Gastroesophageal sphincter (tissue), 4 donors: ENCODE measurements around the gene THNSL1. TPM values are rescaled to one million over a fixed set of nuclear protein-coding genes. Genes with fewer than 3 reads are reported as not detected.
A peak's percentile ranks its signal among the peaks of the same experiment; 100 is the strongest.

ENCODE experiments used
- ATAC-seq: fragments of 150-250 bp; one replicate; pipeline ENCODE4 v1.9.1; 2016; ENCODE audit warnings: mild to moderate bottlenecking, moderate library complexity
- H3K27ac ChIP-seq, 4 donors: fragments of 200-600 bp; sonication (generic) in 3 of 4; 1 replicate in 3 of 4; 2 replicates in 1 of 4; pipeline ENCODE4 v1.5.1; 2016 to 2019
- H3K27me3 ChIP-seq: fragments of 200-600 bp; sonication (generic); one replicate; pipeline ENCODE4 v1.5.1; 2019
- H3K36me3 ChIP-seq, 2 donors: fragments of 200-600 bp; sonication (generic); one replicate each; pipeline ENCODE4 v1.5.1; 2019; ENCODE audit warnings: control low read depth in 1 of 2
- H3K4me1 ChIP-seq, 3 donors: fragments of 200-600 bp; sonication (generic); 1 replicate in 2 of 3; 2 replicates in 1 of 3; pipeline ENCODE4 v1.5.1; 2016 to 2019; ENCODE audit warnings: control low read depth in 2 of 3
- H3K4me3 ChIP-seq, 2 donors: fragments of 200-600 bp; sonication (generic); one replicate each; pipeline ENCODE4 v1.5.1; 2019; ENCODE audit warnings: mild to moderate bottlenecking in 1 of 2, moderate library complexity in 1 of 2
- H3K9me3 ChIP-seq, 3 donors: fragments of 200-600 bp; sonication (generic); one replicate each; pipeline ENCODE4 v1.5.1; 2017 to 2019; ENCODE audit warnings: control low read depth in 2 of 3
- EP300 ChIP-seq: sonication (generic); formaldehyde crosslinking; IDR thresholded peaks from one replicate; pipeline ENCODE4 v1.6.1; 2017; ENCODE audit warnings: antibody characterized with exemption, mild to moderate bottlenecking
- POLR2A ChIP-seq, 2 donors: fragments of 450-650 bp; IDR thresholded peaks; one replicate each; pipeline ENCODE4 v1.6.1; 2017; ENCODE audit warnings: antibody characterized with exemption in 2 of 2, mild to moderate bottlenecking in 2 of 2, moderate library complexity in 1 of 2
- POLR2AphosphoS5 ChIP-seq: sonication (generic); formaldehyde crosslinking; IDR thresholded peaks from one replicate; pipeline ENCODE4 v1.6.1; 2017; ENCODE audit warnings: antibody characterized with exemption
- WGBS, 2 donors: methylation state at CpG; one replicate each; pipeline ENCODE4 v1.1.5; 2018; ENCODE audit warnings: low coverage in 1 of 2; 5-methylcytosine and 5-hydroxymethylcytosine counted together
- total RNA-seq, 4 donors: library from RNA; depleted of rRNA; stranded (reverse); fragments of >200 nt; gene quantifications; one replicate each; pipeline ENCODE4 v1.1.0, GENCODE V29; 2016
- TF ChIP-seq, protein P1 (sequence below), 4 experiments: fragments of 200-600 bp in 2 of 4; fragments of 450-650 bp in 2 of 4; sonication (generic) in 1 of 4; IDR thresholded peaks; one replicate each; pipeline ENCODE4 v1.5.1; 2017 to 2019; ENCODE audit warnings: antibody characterized with exemption in 4 of 4, mild to moderate bottlenecking in 2 of 4, moderate library complexity in 2 of 4

The THNSL1 gene
- total RNA-seq, 4 donors from 2014 or later = 0.73 to 2.2 (median 1.3) TPM

DNA sequence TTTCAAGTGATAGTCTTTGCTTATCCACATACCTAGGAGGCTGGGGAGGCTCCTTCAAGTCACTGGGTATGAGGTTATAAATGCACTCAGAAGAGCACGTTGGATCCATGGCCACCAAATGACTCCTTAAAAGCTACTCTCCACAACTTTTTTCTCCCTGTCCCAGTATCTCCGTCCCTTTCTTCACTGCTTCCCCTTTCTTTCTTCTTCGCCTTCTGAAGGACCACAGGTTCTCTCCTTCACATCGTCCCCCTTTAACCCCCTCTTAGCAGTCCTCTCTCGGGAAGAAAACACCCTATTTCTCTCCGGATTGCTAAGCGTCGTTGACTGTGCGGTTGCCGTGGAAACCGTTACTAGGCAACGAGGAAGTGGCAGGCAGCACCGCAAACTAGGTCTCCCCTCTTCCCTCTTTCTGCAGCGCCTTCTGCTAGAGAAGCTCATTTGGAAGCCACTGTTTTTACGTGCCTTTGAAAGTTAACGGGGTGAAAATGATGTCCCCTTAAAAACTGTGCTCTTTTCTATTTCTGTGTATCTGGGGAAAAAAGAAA, 510 bp upstream of the THNSL1 start, which contains the start of gene ENKUR:
TSS of gene ENKUR (minus strand) at position 331 of the 548 bp plus-strand sequence. CDS start at position 109, 222 bp downstream.
- H3K27me3 ChIP-seq = no peaks in the 10 kb centered on the region
- WGBS, 2 donors = 0 to 3% methylated on average over 4 to 13 of the region's 16 CpGs
- H3K4me3 ChIP-seq = peak within 1 kb of the TSS; percentile 40 to 77
- ATAC-seq = peak; percentile 67
- TF ChIP-seq, protein P1, sequence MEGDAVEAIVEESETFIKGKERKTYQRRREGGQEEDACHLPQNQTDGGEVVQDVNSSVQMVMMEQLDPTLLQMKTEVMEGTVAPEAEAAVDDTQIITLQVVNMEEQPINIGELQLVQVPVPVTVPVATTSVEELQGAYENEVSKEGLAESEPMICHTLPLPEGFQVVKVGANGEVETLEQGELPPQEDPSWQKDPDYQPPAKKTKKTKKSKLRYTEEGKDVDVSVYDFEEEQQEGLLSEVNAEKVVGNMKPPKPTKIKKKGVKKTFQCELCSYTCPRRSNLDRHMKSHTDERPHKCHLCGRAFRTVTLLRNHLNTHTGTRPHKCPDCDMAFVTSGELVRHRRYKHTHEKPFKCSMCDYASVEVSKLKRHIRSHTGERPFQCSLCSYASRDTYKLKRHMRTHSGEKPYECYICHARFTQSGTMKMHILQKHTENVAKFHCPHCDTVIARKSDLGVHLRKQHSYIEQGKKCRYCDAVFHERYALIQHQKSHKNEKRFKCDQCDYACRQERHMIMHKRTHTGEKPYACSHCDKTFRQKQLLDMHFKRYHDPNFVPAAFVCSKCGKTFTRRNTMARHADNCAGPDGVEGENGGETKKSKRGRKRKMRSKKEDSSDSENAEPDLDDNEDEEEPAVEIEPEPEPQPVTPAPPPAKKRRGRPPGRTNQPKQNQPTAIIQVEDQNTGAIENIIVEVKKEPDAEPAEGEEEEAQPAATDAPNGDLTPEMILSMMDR (IDR thresholded peaks at IDR 0.05) = no peak
- TF ChIP-seq POLR2A (IDR thresholded peaks at IDR 0.05) (no peak), POLR2AphosphoS5 (no peak), EP300 (no peak)
- peak within 1 kb of the TSS; percentile 59 to 95 (median 92) for H3K27ac ChIP-seq
- peaks cover 0 to 18% (median 0%) of the 10 kb centered on the region in 3 donors for H3K4me1 ChIP-seq
- H3K9me3 ChIP-seq = no peaks in the 10 kb centered on the region
- no peaks in the 10 kb centered on the region for H3K36me3 ChIP-seq

- Histone ChIP-seq H3K4me1 (peaks cover 0 to 18% (median 0%) of the 10 kb centered on the region in 3 donors), H3K27ac (peak overlapping the region; percentile 9 to 95 (median 92)), H3K27me3 (no peaks in the 10 kb centered on the region), H3K9me3 (no peaks in the 10 kb centered on the region), H3K36me3 (no peaks in the 10 kb centered on the region), H3K4me3 (peak overlapping the region; percentile 35 to 77)
- TF ChIP-seq EP300 (no peak), POLR2A (IDR thresholded peaks at IDR 0.05) (no peak), POLR2AphosphoS5 (no peak)
- TF ChIP-seq, protein P1 (IDR thresholded peaks at IDR 0.05) = no peak
- WGBS, 2 donors = 5 to 13% methylated on average over 3 to 10 of the region's 10 CpGs
- no peak for ATAC-seq
Observed at GRCh38 chr10:25017154-25017590, 760 bp downstream of the THNSL1 start.

- Histone ChIP-seq H3K36me3 (no peaks in the 10 kb centered on the region), H3K27me3 (no peaks in the 10 kb centered on the region), H3K9me3 (no peaks in the 10 kb centered on the region), H3K27ac (peak overlapping the region in 3 of 4 donors; percentile 9 to 92 (median 91)), H3K4me1 (peaks cover 0 to 18% (median 0%) of the 10 kb centered on the region in 3 donors), H3K4me3 (peak overlapping the region; percentile 35 to 77)
- ATAC-seq = no peak
- no peak for TF ChIP-seq POLR2A (IDR thresholded peaks at IDR 0.05)
- TF ChIP-seq, protein P1 (IDR thresholded peaks at IDR 0.05) = no peak
- no peak for TF ChIP-seq POLR2AphosphoS5
- TF ChIP-seq EP300 = no peak
- WGBS, 2 donors = 85 to 89% methylated on average over 4 to 6 of the region's 6 CpGs
Observed at GRCh38 chr10:25017661-25018060, 1.2 kb downstream of the THNSL1 start.

GRCh38 chr10:25018703-25019102, 2.3 kb downstream of the THNSL1 start:
- TF ChIP-seq EP300 = no peak
- no peak for TF ChIP-seq POLR2AphosphoS5
- TF ChIP-seq POLR2A (IDR thresholded peaks at IDR 0.05) = no peak
- H3K9me3 ChIP-seq = no peaks in the 10 kb centered on the region
- ATAC-seq = no peak
- no peak overlapping the region for H3K4me3 ChIP-seq
- 91 to 93% methylated on average over 3 of the region's 3 CpGs for WGBS, 2 donors
- H3K36me3 ChIP-seq = no peaks in the 10 kb centered on the region
- no peak overlapping the region for H3K27ac ChIP-seq
- H3K27me3 ChIP-seq = no peaks in the 10 kb centered on the region
- H3K4me1 ChIP-seq = peaks cover 0 to 18% (median 0%) of the 10 kb centered on the region in 3 donors

DNA sequence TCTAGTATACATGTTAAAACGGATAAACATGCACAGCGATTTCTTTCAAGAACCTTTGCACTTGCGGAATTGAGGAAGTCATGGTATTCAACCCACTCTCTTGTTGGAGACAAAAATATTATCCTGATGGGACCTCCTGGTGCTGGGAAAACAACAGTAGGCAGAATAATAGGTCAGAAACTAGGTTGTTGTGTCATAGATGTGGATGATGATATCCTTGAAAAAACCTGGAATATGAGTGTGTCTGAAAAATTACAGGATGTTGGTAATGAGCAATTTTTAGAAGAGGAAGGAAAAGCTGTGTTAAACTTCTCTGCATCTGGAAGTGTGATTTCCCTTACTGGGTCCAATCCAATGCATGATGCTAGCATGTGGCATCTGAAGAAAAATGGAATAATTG, 6.9 kb downstream of the THNSL1 start:
- no peaks in the 10 kb centered on the region for H3K36me3 ChIP-seq
- H3K27ac ChIP-seq = no peak overlapping the region
- H3K9me3 ChIP-seq = no peaks in the 10 kb centered on the region
- no peaks in the 10 kb centered on the region for H3K4me1 ChIP-seq
- H3K27me3 ChIP-seq = no peaks in the 10 kb centered on the region
- ATAC-seq = no peak
- WGBS, 2 donors = 67 to 89% methylated on average over 3 of the region's 3 CpGs
- no peak overlapping the region for H3K4me3 ChIP-seq
- TF ChIP-seq POLR2AphosphoS5 = no peak
- TF ChIP-seq, protein P1 (IDR thresholded peaks at IDR 0.05) = no peak
- no peak for TF ChIP-seq POLR2A (IDR thresholded peaks at IDR 0.05)
- no peak for TF ChIP-seq EP300
